ENCODE measurements around the gene FGF9. TPM values are rescaled to one million over a fixed set of nuclear protein-coding genes. Genes with fewer than 3 reads are reported as not detected.

FGF9 gene
- total and polyA plus RNA-seq, 10 donors, result 0.06 to 0.26 (median 0.17) TPM; not detected in 4

DNA sequence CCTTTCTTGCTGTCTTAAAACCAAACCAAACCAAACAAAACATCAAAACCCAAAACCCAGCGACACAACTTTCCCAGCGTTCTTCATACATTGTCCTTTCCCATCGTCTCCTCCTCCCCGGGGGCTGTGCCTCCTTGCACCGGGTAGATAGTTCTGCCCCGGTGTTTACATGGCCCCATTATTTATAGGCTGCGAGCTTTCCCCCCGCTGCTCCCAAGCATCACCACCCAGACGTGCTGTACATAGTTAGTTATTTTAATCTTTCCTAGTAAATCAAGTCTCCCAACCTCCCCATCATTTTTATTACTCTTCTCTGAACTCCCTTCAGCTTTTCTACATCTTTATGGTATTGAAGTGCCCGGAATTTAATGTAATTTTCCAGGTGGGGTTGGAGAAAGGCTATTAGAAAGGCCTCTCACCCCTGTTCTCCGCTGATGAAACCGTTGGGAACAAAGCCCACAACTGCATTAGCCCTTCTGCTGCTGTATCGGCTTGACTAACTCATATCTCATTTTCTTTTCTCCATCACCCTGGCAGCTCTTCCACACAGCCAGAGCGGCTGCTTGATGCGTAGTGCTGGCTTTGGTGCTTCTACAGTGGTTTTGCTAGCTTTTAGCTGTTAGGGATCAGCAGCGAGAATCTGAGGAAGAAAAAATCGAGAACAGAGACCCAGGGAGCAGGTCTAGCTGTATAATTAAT lies 53.1 kb downstream of the FGF9 start:
- Histone ChIP-seq H3K27ac (no peak overlapping the region), H3K36me3 (no peaks in the 10 kb centered on the region), H3K4me3 (no peak overlapping the region), H3K27me3 (replicated peaks in 1 of 7) (peaks cover 0 to 19% (median 0%) of the 10 kb centered on the region in 7 donors), H3K9me3 (peaks cover 0 to 9% (median 0%) of the 10 kb centered on the region in 8 donors), H3K4me1 (no peaks in the 10 kb centered on the region)
- WGBS, 5 donors, result 85 to 89% (median 86%) methylated on average over 17 of the region's 17 CpGs
- TF ChIP-seq CTCF (IDR thresholded peaks at IDR 0.05 in 8 of 11, conservative IDR thresholded peaks at IDR 0.05 in 3 of 11) (no peak), POLR2A (IDR thresholded peaks at IDR 0.05) (no peak), POLR2AphosphoS5 (IDR thresholded peaks at IDR 0.05) (no peak)
- DNase-seq, result no peak
- intact Hi-C loops (cut with DNase I; ENCODE audit: low total_unique reads), result no loop called here

DNA sequence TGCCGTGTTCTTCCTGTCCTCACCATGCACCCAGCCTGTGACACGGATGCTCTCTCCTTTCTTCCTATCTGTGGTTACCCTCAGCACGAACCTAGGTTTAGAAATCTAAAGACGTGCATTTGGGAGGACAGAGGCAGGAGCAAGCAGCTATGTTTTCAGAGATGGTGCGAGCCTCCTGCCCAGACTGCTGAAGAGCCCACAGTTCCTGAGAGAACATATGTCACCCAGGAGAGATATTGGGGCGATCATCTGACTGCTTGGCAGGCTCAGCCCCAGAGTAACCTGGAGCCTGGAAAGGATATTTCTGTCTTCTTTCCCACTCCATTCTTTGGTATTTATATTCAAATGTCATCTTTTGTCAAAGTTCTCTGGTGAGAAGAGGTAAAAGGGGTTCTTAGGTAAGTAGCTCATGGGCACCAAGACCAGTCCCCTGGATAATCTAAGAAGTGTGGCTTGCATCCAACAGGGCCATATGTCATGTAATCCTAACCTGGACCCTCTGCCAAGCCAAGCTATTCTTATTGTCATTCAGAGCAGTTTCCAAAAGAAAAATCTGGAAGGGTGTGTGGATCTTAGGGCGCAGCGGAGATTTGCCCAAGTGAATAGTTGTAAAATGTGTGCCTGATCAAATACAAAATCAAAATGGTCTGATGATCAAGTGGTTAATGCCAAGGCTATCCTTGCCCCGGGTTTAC lies 59.5 kb downstream of the FGF9 start:
- intact Hi-C loops (cut with DNase I; ENCODE audit: low total_unique reads), result no loop called here
- TF ChIP-seq CTCF (IDR thresholded peaks at IDR 0.05 in 8 of 11, conservative IDR thresholded peaks at IDR 0.05 in 3 of 11), result no peak
- no peak for TF ChIP-seq POLR2AphosphoS5 (IDR thresholded peaks at IDR 0.05)
- TF ChIP-seq POLR2A (IDR thresholded peaks at IDR 0.05), result no peak
- H3K4me3 ChIP-seq, result no peak overlapping the region
- peaks cover 0 to 14% (median 1%) of the 10 kb centered on the region in 8 donors for H3K9me3 ChIP-seq
- H3K36me3 ChIP-seq, result no peaks in the 10 kb centered on the region
- H3K27me3 ChIP-seq (replicated peaks in 1 of 7), result no peaks in the 10 kb centered on the region
- 66 to 76% (median 75%) methylated on average over 9 of the region's 9 CpGs for WGBS, 5 donors
- H3K27ac ChIP-seq, result no peak overlapping the region
- no peaks in the 10 kb centered on the region for H3K4me1 ChIP-seq
- no peak for DNase-seq

DNA sequence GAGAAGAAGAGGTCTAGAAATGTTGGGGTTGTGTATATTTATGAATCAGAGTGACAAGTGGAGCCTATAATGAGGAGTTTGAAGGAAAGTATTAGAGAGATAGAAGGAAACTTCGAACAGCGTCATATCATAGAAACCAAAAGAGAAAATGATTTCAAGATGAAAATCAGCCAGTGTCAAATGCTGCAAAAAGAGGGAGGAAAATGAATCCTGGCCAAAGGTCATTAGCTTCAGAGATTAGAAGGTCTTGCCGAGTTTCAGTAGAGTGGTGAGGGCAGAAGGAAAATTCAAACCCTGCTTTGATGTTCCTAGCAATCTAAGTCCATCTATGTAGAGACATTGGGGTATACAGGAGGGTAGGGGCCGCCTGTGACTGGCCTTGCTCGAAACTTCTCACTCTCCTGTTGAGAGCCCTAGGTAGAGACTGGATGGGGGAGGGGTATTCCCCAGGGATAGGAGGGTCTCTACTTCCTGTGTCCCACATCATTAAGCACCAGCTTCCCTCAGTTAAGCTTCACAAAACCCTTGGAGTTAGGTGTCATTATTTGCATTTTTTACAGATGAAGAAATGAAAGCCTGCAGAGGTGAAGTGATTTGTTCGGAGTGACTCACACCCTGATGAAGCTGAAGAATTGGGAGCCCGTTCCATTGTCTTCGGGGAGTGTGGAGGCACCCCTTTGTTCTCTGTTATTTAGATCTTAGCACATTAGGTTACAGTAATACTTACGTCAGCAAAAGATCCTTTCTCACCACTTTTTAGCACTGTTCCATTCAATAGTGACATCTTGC lies 62.8 kb downstream of the FGF9 start:
- intact Hi-C loops (cut with DNase I; ENCODE audit: low total_unique reads), result no loop called here
- Histone ChIP-seq H3K4me3 (no peak overlapping the region), H3K27ac (no peak overlapping the region), H3K36me3 (no peaks in the 10 kb centered on the region), H3K27me3 (replicated peaks in 1 of 7) (peaks cover 0 to 23% (median 0%) of the 10 kb centered on the region in 7 donors), H3K4me1 (peaks cover 0 to 9% (median 0%) of the 10 kb centered on the region in 6 donors), H3K9me3 (peaks cover 0 to 11% (median 1%) of the 10 kb centered on the region in 8 donors)
- TF ChIP-seq CTCF (IDR thresholded peaks at IDR 0.05 in 8 of 11, conservative IDR thresholded peaks at IDR 0.05 in 3 of 11), result no peak
- WGBS, 5 donors, result 68 to 79% (median 72%) methylated on average over 9 of the region's 9 CpGs
- DNase-seq, result no peak

All from spleen (tissue), 11 donors.